Tibial artery (tissue), 4 donors: ENCODE results near the gene GP2.

Experiments used
- DNase-seq, 2 donors: peaks; one replicate each; pipeline ENCODE4 v3.0.0-alpha.2; 2019
- H3K27ac ChIP-seq, 2 donors: fragments of 200-600 bp; sonication (generic) in 1 of 2; 1 replicate in 1 of 2; 2 replicates in 1 of 2; pipeline ENCODE4 v1.5.1; 2018 to 2019; ENCODE audit warnings: mild to moderate bottlenecking in 1 of 2
- H3K27me3 ChIP-seq, 2 donors: fragments of 200-600 bp; sonication (generic) in 1 of 2; one replicate each; pipeline versions ENCODE4 v1.5.1 to v1.6.0; 2016 to 2019
- H3K36me3 ChIP-seq, 3 donors: fragments of 200-600 bp; sonication (generic) in 2 of 3; one replicate each; pipeline ENCODE4 v1.5.1; 2016 to 2019; ENCODE audit warnings: mild to moderate bottlenecking in 2 of 3
- H3K4me1 ChIP-seq, 4 donors: fragments of 200-600 bp; sonication (generic) in 2 of 4; 1 replicate in 3 of 4; 2 replicates in 1 of 4; pipeline ENCODE4 v1.5.1; 2016 to 2019
- H3K4me3 ChIP-seq, 2 donors: fragments of 200-600 bp; sonication (generic) in 1 of 2; 1 replicate in 1 of 2; 2 replicates in 1 of 2; pipeline ENCODE4 v1.5.1; 2018 to 2019; ENCODE audit warnings: mild to moderate bottlenecking in 2 of 2
- H3K9me3 ChIP-seq, 3 donors: fragments of 200-600 bp; sonication (generic) in 1 of 3; one replicate each; pipeline ENCODE4 v1.5.1; 2016 to 2019
- CTCF ChIP-seq, 2 experiments: fragments of 200-600 bp in 1 of 2; fragments of 450-650 bp in 1 of 2; IDR thresholded peaks; one replicate each; pipeline ENCODE4 v1.5.1; 2017 to 2019; ENCODE audit warnings: antibody characterized with exemption in 2 of 2, mild to moderate bottlenecking in 1 of 2, moderate library complexity in 1 of 2
- intact Hi-C: fragments of 100-400 bp; cut with DNase I; formaldehyde crosslinking; loops from one replicate; pipeline ENCODE4 v1.15.0; 2023; ENCODE audit warnings: low total_unique reads

GP2 gene

GRCh38 chr16:20359997-20360396 lies 32.7 kb upstream of the GP2 start:
- H3K4me1 ChIP-seq: peaks cover 0 to 8% (median 0%) of the 10 kb centered on the region in 4 donors
- H3K4me3 ChIP-seq: no peak overlapping the region
- no peaks in the 10 kb centered on the region for H3K9me3 ChIP-seq
- no peak for TF ChIP-seq CTCF (IDR thresholded peaks at IDR 0.05)
- DNase-seq: no peak
- peaks cover 0 to 7% of the 10 kb centered on the region in 2 donors for H3K27me3 ChIP-seq
- intact Hi-C loops: no loop called here
- H3K36me3 ChIP-seq: no peaks in the 10 kb centered on the region
- H3K27ac ChIP-seq: no peak overlapping the region

- Histone ChIP-seq H3K36me3 (no peaks in the 10 kb centered on the region), H3K27me3 (peaks cover 0 to 7% of the 10 kb centered on the region in 2 donors), H3K4me3 (no peak overlapping the region), H3K27ac (no peak overlapping the region), H3K9me3 (no peaks in the 10 kb centered on the region), H3K4me1 (no peaks in the 10 kb centered on the region)
- no peak for DNase-seq
- no peak for TF ChIP-seq CTCF (IDR thresholded peaks at IDR 0.05)
- intact Hi-C loops: no loop called here
Observed at GRCh38 chr16:20355114-20355782, 27.9 kb upstream of the GP2 start.

- Histone ChIP-seq H3K36me3 (no peaks in the 10 kb centered on the region), H3K27ac (no peak overlapping the region), H3K4me1 (peaks cover 0 to 3% (median 0%) of the 10 kb centered on the region in 4 donors), H3K9me3 (no peaks in the 10 kb centered on the region), H3K27me3 (peaks cover 0 to 21% of the 10 kb centered on the region in 2 donors), H3K4me3 (no peak overlapping the region)
- intact Hi-C loops: no loop called here
- TF ChIP-seq CTCF (IDR thresholded peaks at IDR 0.05): no peak
- no peak for DNase-seq
Observed at GRCh38 chr16:20353379-20353778, 26.1 kb upstream of the GP2 start.

- H3K27ac ChIP-seq: no peak within 1 kb of the TSS
- no peak for TF ChIP-seq CTCF (IDR thresholded peaks at IDR 0.05)
- no peak within 1 kb of the TSS for H3K4me3 ChIP-seq
- no peak for DNase-seq
- H3K4me1 ChIP-seq: peaks cover 0 to 4% (median 0%) of the 10 kb centered on the region in 4 donors
- no peaks in the 10 kb centered on the region for H3K9me3 ChIP-seq
- peaks cover 0 to 27% of the 10 kb centered on the region in 2 donors for H3K27me3 ChIP-seq
- intact Hi-C loops: no loop called here
- H3K36me3 ChIP-seq: no peaks in the 10 kb centered on the region
Observed at GRCh38 chr16:20352615-20353014, 25.3 kb upstream of the GP2 start, which contains the start of gene UMOD. UMOD (minus strand) TSS chr16:20352715; CDS start chr16:20350737, 1,978 bp downstream.

GRCh38 chr16:20349615-20350014 lies 22.3 kb upstream of the GP2 start:
- Histone ChIP-seq H3K9me3 (no peaks in the 10 kb centered on the region), H3K27me3 (peaks cover 0 to 23% of the 10 kb centered on the region in 2 donors), H3K36me3 (no peaks in the 10 kb centered on the region), H3K4me1 (peaks cover 0 to 4% (median 0%) of the 10 kb centered on the region in 4 donors), H3K4me3 (no peak overlapping the region), H3K27ac (no peak overlapping the region)
- intact Hi-C loops: no loop called here
- no peak for DNase-seq
- no peak for TF ChIP-seq CTCF (IDR thresholded peaks at IDR 0.05)
